Measurements from ENCODE around the gene PAAF1.

DNA sequence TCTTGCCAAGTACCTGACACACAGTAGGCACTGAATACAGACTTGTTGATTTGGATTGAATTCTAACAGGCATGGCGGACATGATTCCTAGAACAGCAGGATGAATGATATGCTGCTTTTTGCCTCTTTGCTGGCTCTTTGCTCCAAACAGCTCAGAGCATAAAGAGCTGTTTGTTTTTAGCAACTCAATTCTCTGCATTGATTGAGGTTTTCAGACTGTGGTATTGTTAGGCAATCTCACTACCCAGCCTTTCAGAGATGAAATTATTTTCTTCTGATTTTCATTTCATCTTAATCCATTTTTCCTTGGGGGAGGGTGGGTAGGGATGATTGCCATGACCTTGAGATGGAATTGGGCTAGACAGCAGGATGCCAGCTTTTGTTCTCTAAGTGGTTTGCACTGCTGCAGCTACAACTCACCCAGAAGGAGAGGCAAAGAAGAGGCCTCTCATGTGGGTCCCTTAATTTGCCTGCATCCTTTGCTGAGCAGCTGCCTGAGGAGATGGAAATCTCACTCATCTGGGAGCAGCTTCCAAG lies 20.7 kb upstream of the PAAF1 start:
- TF ChIP-seq, protein P1, sequence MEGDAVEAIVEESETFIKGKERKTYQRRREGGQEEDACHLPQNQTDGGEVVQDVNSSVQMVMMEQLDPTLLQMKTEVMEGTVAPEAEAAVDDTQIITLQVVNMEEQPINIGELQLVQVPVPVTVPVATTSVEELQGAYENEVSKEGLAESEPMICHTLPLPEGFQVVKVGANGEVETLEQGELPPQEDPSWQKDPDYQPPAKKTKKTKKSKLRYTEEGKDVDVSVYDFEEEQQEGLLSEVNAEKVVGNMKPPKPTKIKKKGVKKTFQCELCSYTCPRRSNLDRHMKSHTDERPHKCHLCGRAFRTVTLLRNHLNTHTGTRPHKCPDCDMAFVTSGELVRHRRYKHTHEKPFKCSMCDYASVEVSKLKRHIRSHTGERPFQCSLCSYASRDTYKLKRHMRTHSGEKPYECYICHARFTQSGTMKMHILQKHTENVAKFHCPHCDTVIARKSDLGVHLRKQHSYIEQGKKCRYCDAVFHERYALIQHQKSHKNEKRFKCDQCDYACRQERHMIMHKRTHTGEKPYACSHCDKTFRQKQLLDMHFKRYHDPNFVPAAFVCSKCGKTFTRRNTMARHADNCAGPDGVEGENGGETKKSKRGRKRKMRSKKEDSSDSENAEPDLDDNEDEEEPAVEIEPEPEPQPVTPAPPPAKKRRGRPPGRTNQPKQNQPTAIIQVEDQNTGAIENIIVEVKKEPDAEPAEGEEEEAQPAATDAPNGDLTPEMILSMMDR (IDR thresholded peaks at IDR 0.05 in 8 of 11, conservative IDR thresholded peaks at IDR 0.05 in 3 of 11), result no peak
- TF ChIP-seq POLR2A (IDR thresholded peaks at IDR 0.05) (no peak), POLR2AphosphoS5 (IDR thresholded peaks at IDR 0.05) (no peak)
